Measurements from ENCODE around the gene TAAR2.
"Not testable (repeated sequence)": the region's sequence is repeated elsewhere in the genome, so short reads cannot be mapped to it uniquely, and the experiment has no call there.

TAAR2 gene

GRCh38 chr6:132624175-132624574 lies at the start of gene TAAR2:
TAAR2 (minus strand) TSS chr6:132624275; CDS start chr6:132624275, 0 bp downstream.
- no peak for DNase-seq

GRCh38 chr6:132673376-132674094 lies 49.5 kb upstream of the TAAR2 start:
- no peak for DNase-seq

- DNase-seq = no peak
These were observed 47.2 kb upstream of the TAAR2 start for GRCh38 chr6:132671295-132671694.

GRCh38 chr6:132669690-132670291 lies 45.7 kb upstream of the TAAR2 start:
- no peak for DNase-seq

- no peak for DNase-seq
These were observed 42.0 kb upstream of the TAAR2 start for GRCh38 chr6:132666118-132666517.

GRCh38 chr6:132664309-132665034 lies 40.4 kb upstream of the TAAR2 start:
- DNase-seq = no peak

GRCh38 chr6:132663661-132664060 lies 39.6 kb upstream of the TAAR2 start:
- DNase-seq = no peak

- DNase-seq = no peak
These were observed 37.8 kb upstream of the TAAR2 start for GRCh38 chr6:132661906-132662305.

GRCh38 chr6:132659082-132659481 lies 35.0 kb upstream of the TAAR2 start, which contains the start of gene TAAR1:
TAAR1 (minus strand) TSS chr6:132659182; CDS start chr6:132646003, 13,179 bp downstream.
- no peak for DNase-seq

- no peak for DNase-seq
These were observed 27.0 kb upstream of the TAAR2 start for GRCh38 chr6:132651062-132651461.

GRCh38 chr6:132650429-132650828 lies 26.4 kb upstream of the TAAR2 start:
- DNase-seq = no peak

GRCh38 chr6:132648828-132649227 lies 24.8 kb upstream of the TAAR2 start:
- DNase-seq = no peak

GRCh38 chr6:132648356-132648755 lies 24.3 kb upstream of the TAAR2 start:
- DNase-seq = no peak

- no peak for DNase-seq
These were observed 19.5 kb upstream of the TAAR2 start for GRCh38 chr6:132643547-132643946.

- DNase-seq = not testable (repeated sequence)
These were observed 13.1 kb upstream of the TAAR2 start for GRCh38 chr6:132637135-132637534.

- DNase-seq = not testable (repeated sequence)
These were observed 11.8 kb upstream of the TAAR2 start for GRCh38 chr6:132635906-132636305.

GRCh38 chr6:132635288-132635687 lies 11.2 kb upstream of the TAAR2 start:
- DNase-seq = not testable (repeated sequence)

GRCh38 chr6:132634796-132635195 lies 10.7 kb upstream of the TAAR2 start:
- DNase-seq = no peak

GRCh38 chr6:132633362-132633761 lies 9.3 kb upstream of the TAAR2 start:
- DNase-seq = no peak

- no peak for DNase-seq
These were observed 799 bp downstream of the TAAR2 start for GRCh38 chr6:132623106-132623845.

GRCh38 chr6:132616677-132617076 lies 7.4 kb downstream of the TAAR2 start:
- DNase-seq = no peak

- DNase-seq = no peak
These were observed 9.5 kb downstream of the TAAR2 start for GRCh38 chr6:132614554-132614953.

- DNase-seq = no peak
These were observed 11.5 kb downstream of the TAAR2 start for GRCh38 chr6:132612449-132613108.

Measured in activated CD4-positive, alpha-beta T cell treated with anti-CD3 and anti-CD28 coated beads for 48 hours (primary cell).